Upper lobe of right lung (tissue), 1 donor: ENCODE measurements around the gene UNC5B. TPM values are rescaled to one million over a fixed set of nuclear protein-coding genes. Genes with fewer than 3 reads are reported as not detected.

ENCODE experiments used
- ATAC-seq: fragments of 200-7000 bp; cut with Tn5 transposase; one replicate; pipeline ENCODE4 v1.9.1; 2020; ENCODE audit warnings: mild to moderate bottlenecking, moderate library complexity
- DNase-seq: peaks from one replicate; pipeline ENCODE4 v3.0.0-alpha.2; 2020
- H3K27ac ChIP-seq: fragments of 200-600 bp; one replicate; pipeline ENCODE4 v1.8.0; 2022
- H3K27me3 ChIP-seq: fragments of 200-600 bp; one replicate; pipeline ENCODE4 v1.8.0; 2022; ENCODE audit warnings: mild to moderate bottlenecking
- H3K36me3 ChIP-seq: fragments of 200-600 bp; one replicate; pipeline ENCODE4 v1.8.0; 2022
- H3K4me1 ChIP-seq: fragments of 200-600 bp; one replicate; pipeline ENCODE4 v1.8.0; 2022
- H3K4me3 ChIP-seq: fragments of 200-600 bp; one replicate; pipeline ENCODE4 v1.8.0; 2022; ENCODE audit warnings: mild to moderate bottlenecking
- H3K9me3 ChIP-seq: fragments of 200-600 bp; one replicate; pipeline ENCODE4 v1.8.0; 2022
- intact Hi-C: fragments of 100-400 bp; cut with DNase I; formaldehyde crosslinking; loops from one replicate; pipeline ENCODE4 v1.11.0; 2022
- total RNA-seq: library from RNA; stranded (reverse); fragmentation: NEBNext Ultra II Directional; extraction: Animal tissue kit (Norgen Biotek cat#: 25700); gene quantifications from one replicate; pipeline ENCODE4 v1.2.1, GENCODE V29; 2021
- TF ChIP-seq, protein P1 (sequence below): fragments of 200-600 bp; IDR thresholded peaks from one replicate; pipeline ENCODE4 v1.8.0; 2022; ENCODE audit warnings: antibody characterized with exemption
- donor health status: DM: no; HTN: yes; CAD: no; lungs with severe emphysema.

UNC5B gene
- total RNA-seq, 1 donor from 2014 or later, result 16.0 TPM

DNA sequence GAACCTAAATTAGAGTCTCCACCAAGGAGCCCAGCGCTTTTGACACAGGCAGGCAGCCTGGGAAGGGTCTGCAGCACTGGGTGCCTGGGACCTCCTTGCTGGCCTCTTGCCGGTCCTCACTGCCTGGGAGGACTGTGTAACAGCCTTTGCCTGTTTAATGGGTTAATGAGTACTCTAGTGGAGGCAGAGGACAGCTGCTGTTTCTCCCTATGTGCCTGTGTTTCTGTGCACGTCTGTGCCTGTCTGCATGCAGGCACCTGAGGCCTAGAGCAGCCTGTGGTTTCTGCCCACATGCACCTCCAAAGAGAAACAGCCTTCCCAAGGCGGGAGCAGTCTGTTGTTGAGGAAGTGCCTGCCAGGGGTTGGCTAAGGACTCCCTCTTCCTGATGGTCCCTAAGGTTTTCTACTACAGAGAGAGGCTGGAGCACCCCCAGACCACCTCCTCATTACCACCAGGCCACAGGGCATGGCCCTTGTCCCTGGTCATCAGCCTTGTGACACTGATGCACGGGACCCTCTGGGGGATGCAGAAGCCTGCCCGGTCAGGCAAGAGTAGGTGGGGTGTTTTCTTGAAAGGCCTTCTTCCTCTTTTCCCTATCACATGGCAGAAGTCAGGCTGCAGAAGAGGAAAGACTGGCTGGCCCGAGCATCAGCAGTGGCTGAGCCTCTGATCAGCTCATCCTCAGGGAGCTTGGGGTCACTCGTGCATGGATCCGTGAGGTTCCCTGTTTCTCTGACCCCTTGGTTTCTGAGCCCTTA lies 120.9 kb downstream of the UNC5B start:
- Histone ChIP-seq H3K36me3 (peaks cover 4% of the 10 kb centered on the region), H3K27me3 (no peaks in the 10 kb centered on the region), H3K4me1 (peaks cover 11% of the 10 kb centered on the region), H3K9me3 (no peaks in the 10 kb centered on the region), H3K27ac (no peak overlapping the region), H3K4me3 (no peak overlapping the region)
- DNase-seq, result peak; percentile 76
- TF ChIP-seq, protein P1, sequence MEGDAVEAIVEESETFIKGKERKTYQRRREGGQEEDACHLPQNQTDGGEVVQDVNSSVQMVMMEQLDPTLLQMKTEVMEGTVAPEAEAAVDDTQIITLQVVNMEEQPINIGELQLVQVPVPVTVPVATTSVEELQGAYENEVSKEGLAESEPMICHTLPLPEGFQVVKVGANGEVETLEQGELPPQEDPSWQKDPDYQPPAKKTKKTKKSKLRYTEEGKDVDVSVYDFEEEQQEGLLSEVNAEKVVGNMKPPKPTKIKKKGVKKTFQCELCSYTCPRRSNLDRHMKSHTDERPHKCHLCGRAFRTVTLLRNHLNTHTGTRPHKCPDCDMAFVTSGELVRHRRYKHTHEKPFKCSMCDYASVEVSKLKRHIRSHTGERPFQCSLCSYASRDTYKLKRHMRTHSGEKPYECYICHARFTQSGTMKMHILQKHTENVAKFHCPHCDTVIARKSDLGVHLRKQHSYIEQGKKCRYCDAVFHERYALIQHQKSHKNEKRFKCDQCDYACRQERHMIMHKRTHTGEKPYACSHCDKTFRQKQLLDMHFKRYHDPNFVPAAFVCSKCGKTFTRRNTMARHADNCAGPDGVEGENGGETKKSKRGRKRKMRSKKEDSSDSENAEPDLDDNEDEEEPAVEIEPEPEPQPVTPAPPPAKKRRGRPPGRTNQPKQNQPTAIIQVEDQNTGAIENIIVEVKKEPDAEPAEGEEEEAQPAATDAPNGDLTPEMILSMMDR, result no peak
- ATAC-seq, result peak; percentile 89
- intact Hi-C loops, result no loop called here

DNA sequence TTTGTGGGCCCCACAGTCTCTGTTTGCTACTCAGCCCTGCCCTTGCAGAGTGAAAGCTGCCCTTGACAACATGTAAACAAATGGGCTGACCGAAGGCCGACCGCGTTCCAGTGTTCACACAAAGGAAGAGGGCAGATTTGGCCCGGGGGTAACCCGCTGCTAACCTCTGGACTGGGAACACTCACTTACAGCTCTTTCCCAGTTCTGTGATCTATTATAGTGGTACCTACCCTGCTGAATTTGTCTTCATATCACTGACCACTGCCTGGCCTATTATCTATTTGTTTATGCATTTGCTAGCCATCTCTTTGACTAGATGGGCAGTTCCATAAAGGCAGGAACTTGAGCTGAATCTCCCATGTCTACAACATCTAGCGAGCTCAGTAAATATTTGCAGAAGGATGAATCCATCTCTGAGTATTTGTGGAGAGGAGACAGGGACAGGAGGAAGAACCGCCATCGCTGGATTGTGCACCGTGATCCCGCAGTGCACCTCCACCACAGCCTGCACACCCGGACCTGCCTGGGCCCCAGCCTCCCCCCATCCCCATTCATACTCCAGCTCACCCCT lies 121.9 kb downstream of the UNC5B start:
- no peak for DNase-seq
- no peak overlapping the region for H3K27ac ChIP-seq
- intact Hi-C loops, result no loop called here

DNA sequence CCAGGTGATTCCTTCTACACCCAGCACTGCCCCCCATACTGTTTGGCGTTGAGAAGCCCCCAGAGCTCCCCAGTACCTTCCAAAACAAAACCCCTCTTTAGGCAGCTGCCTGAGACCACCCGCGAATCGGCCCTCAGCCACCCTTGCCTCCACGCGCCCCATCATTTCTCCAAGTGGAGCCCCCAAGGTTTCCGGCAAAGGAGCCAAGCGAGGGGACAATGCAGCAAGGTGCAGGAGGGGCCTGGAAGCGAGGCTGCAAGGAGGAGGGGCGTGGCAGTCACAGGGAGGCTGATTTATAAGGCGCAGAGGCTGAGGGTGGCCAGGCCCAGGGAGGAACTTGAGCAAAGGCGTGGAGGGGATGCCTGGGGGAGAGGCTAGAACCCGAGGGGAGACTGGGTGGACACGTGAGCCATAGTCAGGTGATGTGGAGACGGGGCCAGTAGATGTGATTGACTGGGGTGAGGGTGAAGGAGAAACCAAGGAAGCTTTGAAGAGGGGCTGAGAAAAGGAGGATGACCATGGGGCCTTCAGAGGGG lies 122.9 kb downstream of the UNC5B start:
- Histone ChIP-seq H3K4me3 (no peak overlapping the region), H3K4me1 (peaks cover 11% of the 10 kb centered on the region), H3K27ac (no peak overlapping the region), H3K27me3 (no peaks in the 10 kb centered on the region), H3K9me3 (no peaks in the 10 kb centered on the region), H3K36me3 (peaks cover 13% of the 10 kb centered on the region)
- intact Hi-C loops, result no loop called here
- DNase-seq, result no peak
- TF ChIP-seq, protein P1, result no peak
- no peak for ATAC-seq

More for the DNA sequence above, 121.9 kb downstream of the UNC5B start:
- peaks cover 11% of the 10 kb centered on the region for H3K4me1 ChIP-seq
- TF ChIP-seq, protein P1, result no peak
- no peaks in the 10 kb centered on the region for H3K9me3 ChIP-seq
- no peak overlapping the region for H3K4me3 ChIP-seq
- no peak for ATAC-seq
- no peaks in the 10 kb centered on the region for H3K27me3 ChIP-seq
- peaks cover 13% of the 10 kb centered on the region for H3K36me3 ChIP-seq

DNA sequence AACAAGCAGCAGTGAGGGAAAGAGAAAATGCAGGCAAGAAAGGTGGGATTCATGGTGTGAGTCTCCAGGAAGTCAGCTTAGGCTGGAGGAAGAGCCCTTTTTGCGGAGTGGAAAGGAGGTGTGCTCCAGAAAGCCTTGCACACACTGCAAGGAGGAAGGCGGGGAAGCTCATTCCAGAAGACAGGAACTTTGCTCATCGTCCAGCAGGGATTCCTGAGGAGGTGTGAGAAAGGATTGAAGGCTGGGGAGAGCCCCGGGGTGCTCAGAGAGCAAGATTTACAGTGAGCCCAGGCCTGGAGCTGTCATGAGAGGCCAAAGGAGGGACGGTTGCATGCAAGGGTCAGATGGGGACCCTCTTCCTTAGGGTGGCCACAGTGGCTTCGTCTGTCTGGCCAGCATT lies 124.3 kb downstream of the UNC5B start:
- intact Hi-C loops, result no loop called here
- Histone ChIP-seq H3K27me3 (no peaks in the 10 kb centered on the region), H3K4me3 (no peak overlapping the region), H3K9me3 (no peaks in the 10 kb centered on the region), H3K27ac (no peak overlapping the region), H3K4me1 (peaks cover 11% of the 10 kb centered on the region), H3K36me3 (peaks cover 8% of the 10 kb centered on the region)
- TF ChIP-seq, protein P1, result no peak
- DNase-seq (no peak), ATAC-seq (no peak)

DNA sequence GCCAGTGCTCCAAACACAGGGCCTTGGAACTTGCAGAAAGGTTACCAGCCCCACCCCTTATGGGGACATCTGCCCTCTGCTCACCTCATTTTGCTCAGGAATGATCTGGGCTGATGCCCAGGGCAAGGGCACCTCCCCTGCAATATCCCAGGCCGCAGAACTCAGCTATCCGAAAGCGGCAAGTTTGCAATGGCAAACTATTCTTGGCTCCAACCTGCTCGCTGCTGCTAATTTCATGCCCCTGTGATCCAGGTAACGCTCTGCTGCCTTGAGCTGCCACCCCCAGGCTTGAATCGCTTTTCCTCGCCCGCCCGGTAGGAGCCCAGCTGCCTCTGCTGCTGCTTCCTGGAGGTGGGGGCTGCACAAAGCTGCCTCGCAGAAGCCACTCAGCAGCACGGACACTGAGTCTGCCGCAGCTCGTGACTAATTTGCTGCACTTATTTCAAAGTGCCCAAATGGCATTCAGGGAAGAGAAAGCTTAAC lies 124.9 kb downstream of the UNC5B start:
- ATAC-seq (no peak), DNase-seq (no peak)
- TF ChIP-seq, protein P1, result no peak
- peaks cover 11% of the 10 kb centered on the region for H3K4me1 ChIP-seq
- no peak overlapping the region for H3K27ac ChIP-seq
- H3K9me3 ChIP-seq, result no peaks in the 10 kb centered on the region
- peaks cover 8% of the 10 kb centered on the region for H3K36me3 ChIP-seq
- intact Hi-C loops, result no loop called here
- H3K27me3 ChIP-seq, result no peaks in the 10 kb centered on the region
- no peak overlapping the region for H3K4me3 ChIP-seq
